Spleen (tissue), 13 donors: Measurements from ENCODE around the gene TRIM65. TPM values are rescaled to one million over a fixed set of nuclear protein-coding genes. Genes with fewer than 3 reads are reported as not detected.

ENCODE experiments used
- DNase-seq: peaks from one replicate; pipeline ENCODE4 v3.0.0-alpha.2; 2020
- H3K27ac ChIP-seq, 8 donors: fragments of 200-600 bp; sonication (generic) in 7 of 8; 1 replicate in 4 of 8; 2 replicates in 4 of 8; pipeline versions ENCODE4 v1.5.0 to v1.8.0; 2016 to 2021; ENCODE audit warnings: inconsistent platforms in 4 of 8, mild to moderate bottlenecking in 4 of 8, moderate library complexity in 1 of 8
- H3K27me3 ChIP-seq, 7 donors: fragments of 200-600 bp; sonication (generic) in 6 of 7; replicated peaks in 1 of 7; 1 replicate in 4 of 7; 2 replicates in 3 of 7; pipeline versions ENCODE4 v1.5.0 to v1.8.0; 2016 to 2021; ENCODE audit warnings: inconsistent platforms in 3 of 7, mild to moderate bottlenecking in 1 of 7
- H3K36me3 ChIP-seq, 6 donors: fragments of 200-600 bp; sonication (generic) in 5 of 6; 1 replicate in 4 of 6; 2 replicates in 2 of 6; pipeline versions ENCODE4 v1.5.0 to v1.8.0; 2016 to 2021; ENCODE audit warnings: inconsistent platforms in 2 of 6
- H3K4me1 ChIP-seq, 6 donors: fragments of 200-600 bp; sonication (generic) in 5 of 6; 1 replicate in 3 of 6; 2 replicates in 3 of 6; pipeline versions ENCODE4 v1.5.0 to v1.8.0; 2016 to 2021; ENCODE audit warnings: inconsistent platforms in 3 of 6
- H3K4me3 ChIP-seq, 8 donors: fragments of 200-600 bp; sonication (generic) in 7 of 8; 1 replicate in 4 of 8; 2 replicates in 4 of 8; pipeline versions ENCODE4 v1.5.0 to v1.8.0; 2016 to 2021; ENCODE audit warnings: inconsistent platforms in 4 of 8, mild to moderate bottlenecking in 4 of 8, moderate library complexity in 2 of 8
- H3K9me3 ChIP-seq, 8 donors: fragments of 200-600 bp; sonication (generic) in 7 of 8; 1 replicate in 4 of 8; 2 replicates in 4 of 8; pipeline versions ENCODE4 v1.5.0 to v1.8.0; 2016 to 2021; ENCODE audit warnings: inconsistent platforms in 4 of 8
- CTCF ChIP-seq, 11 experiments: fragments of 200-600 bp in 7 of 11; fragments of 450-650 bp in 4 of 11; sonication (generic) in 4 of 11; IDR thresholded peaks in 8 of 11; conservative IDR thresholded peaks in 3 of 11; 1 replicate in 7 of 11; 2 replicates in 4 of 11; pipeline versions ENCODE4 v1.4.0 to v1.8.0; 2016 to 2021; ENCODE audit warnings: antibody characterized with exemption in 11 of 11, inconsistent platforms in 4 of 11, mild to moderate bottlenecking in 1 of 11
- POLR2A ChIP-seq, 3 donors: fragments of 450-650 bp; IDR thresholded peaks; one replicate each; pipeline ENCODE4 v1.5.1; 2017; ENCODE audit warnings: antibody characterized with exemption in 3 of 3, mild to moderate bottlenecking in 1 of 3
- POLR2AphosphoS5 ChIP-seq, 3 donors: sonication (generic); formaldehyde crosslinking; IDR thresholded peaks; one replicate each; pipeline ENCODE4 v1.5.1; 2017; ENCODE audit warnings: antibody characterized with exemption in 3 of 3
- WGBS, 5 donors: extraction: QIAGEN DNeasy Blood & Tissue Kit in 3 of 5; methylation state at CpG; one replicate each; pipeline versions ENCODE4 v1.1.5 to v1.1.7; 2013 to 2018; 5-methylcytosine and 5-hydroxymethylcytosine counted together
- intact Hi-C: fragments of 100-400 bp; cut with DNase I; formaldehyde crosslinking; loops from one replicate; pipeline ENCODE4 v1.15.0; 2023; ENCODE audit warnings: low total_unique reads
- long read RNA-seq, 2 donors: transcript quantifications; one replicate each; lab custom pipeline, GENCODE V29; 2026
- polyA plus RNA-seq, 3 donors: library from polyadenylated mRNA; stranded (reverse); fragments of 200-250 nt; gene quantifications; one replicate each; pipeline ENCODE4 v1.2.1, GENCODE V29; 2013
- total RNA-seq, 7 donors: library from RNA; depleted of rRNA in 3 of 7; stranded (reverse); fragments of >200 nt in 3 of 7; fragmentation: NEBNext Ultra II Directional in 4 of 7; extraction: Animal tissue kit (Norgen Biotek cat#: 25700) in 4 of 7; gene quantifications; one replicate each; pipeline versions ENCODE4 v1.1.0 to v1.2.1, GENCODE V29; 2016 to 2021
- donor health status: healthy with polysubstance abuse.
- donor health status: DM: no; HTN: no; CAD: no; lungs with moderate emphysema.
- donor health status: DM: no; HTN: no; CAD: no.
- donor health status: Bipolar disorder and iron deficiency.
- donor health status: healthy.
- donor health status: DM: no; HTN: no; CAD: no.
- donor health status: DM: yes; HTN: yes; CAD: no.

Gene TRIM65
- 10 to 100 TPM; 20.0 to 26.5 (median 23.5) TPM for total RNA-seq
- 10 to 100 TPM in 2 of 3 donors, 1 to 10 TPM in 1; 9.0 to 28.2 (median 11.6) TPM for polyA plus RNA-seq
- long read RNA-seq, donor 1, partial matches to known transcripts, result 0 of 4 reads
- long read RNA-seq, donor 1, other reads (novel, unspliced or antisense), result 0 of 4 reads
- long read RNA-seq, donor 2, result 0 reads

GRCh38 chr17:75896415-75897159, at the start of gene TRIM65:
TRIM65 (minus strand) TSS chr17:75896951; CDS start chr17:75896937, 14 bp downstream.
- 0 to 1% (median 1%) methylated on average over 15 to 102 of the region's 102 CpGs for WGBS, 5 donors
- intact Hi-C loops, result no loop called here

GRCh38 chr17:75945211-75945610, 48.5 kb upstream of the TRIM65 start:
- Histone ChIP-seq H3K27me3 (no peaks in the 10 kb centered on the region), H3K27ac (no peak overlapping the region), H3K36me3 (peaks cover under 1 to 76% (median 46%) of the 10 kb centered on the region in 6 donors), H3K4me3 (no peak overlapping the region), H3K9me3 (no peaks in the 10 kb centered on the region), H3K4me1 (peaks cover 0 to 18% (median 11%) of the 10 kb centered on the region in 6 donors)
- no peak for DNase-seq
- TF ChIP-seq POLR2AphosphoS5 (IDR thresholded peaks at IDR 0.05) (no peak), POLR2A (IDR thresholded peaks at IDR 0.05) (no peak), CTCF (IDR thresholded peaks at IDR 0.05 in 8 of 11, conservative IDR thresholded peaks at IDR 0.05 in 3 of 11) (no peak)
- WGBS, 5 donors, result 79 to 93% (median 86%) methylated on average over 2 of the region's 2 CpGs
- intact Hi-C loops, result no loop called here

More at GRCh38 chr17:75896415-75897159, at the start of gene TRIM65:
- Histone ChIP-seq H3K27ac (peak within 1 kb of the TSS; percentile 86 to 96 (median 92)), H3K36me3 (peaks cover 0 to 56% (median 47%) of the 10 kb centered on the region in 6 donors), H3K27me3 (no peaks in the 10 kb centered on the region), H3K4me3 (peak within 1 kb of the TSS; percentile 66 to 99 (median 89)), H3K4me1 (peaks cover 14 to 59% (median 35%) of the 10 kb centered on the region in 6 donors), H3K9me3 (no peaks in the 10 kb centered on the region)
- TF ChIP-seq POLR2AphosphoS5 (IDR thresholded peaks at IDR 0.05) (peak; percentile 85 to 92 (median 91)), CTCF (IDR thresholded peaks at IDR 0.05 in 8 of 11, conservative IDR thresholded peaks at IDR 0.05 in 3 of 11) (peak in 5 of 11 experiments; percentile 34 to 58 (median 53)), POLR2A (IDR thresholded peaks at IDR 0.05) (peak in 1 of 3 donors; percentile 77)
- peak; percentile 97 for DNase-seq

- TF ChIP-seq POLR2A (IDR thresholded peaks at IDR 0.05) (no peak), POLR2AphosphoS5 (IDR thresholded peaks at IDR 0.05) (no peak), CTCF (IDR thresholded peaks at IDR 0.05 in 8 of 11, conservative IDR thresholded peaks at IDR 0.05 in 3 of 11) (no peak)
- Histone ChIP-seq H3K4me1 (peaks cover 0 to 22% (median 16%) of the 10 kb centered on the region in 6 donors), H3K36me3 (peaks cover 0 to 59% (median 29%) of the 10 kb centered on the region in 6 donors), H3K27ac (no peak overlapping the region), H3K27me3 (no peaks in the 10 kb centered on the region), H3K4me3 (no peak overlapping the region), H3K9me3 (no peaks in the 10 kb centered on the region)
- 85 to 100% (median 92%) methylated on average over 1 of the region's 1 CpG for WGBS, 5 donors
- intact Hi-C loops, result no loop called here
- DNase-seq, result no peak
Measured at GRCh38 chr17:75943491-75943890, 46.7 kb upstream of the TRIM65 start.

- Histone ChIP-seq H3K27me3 (no peaks in the 10 kb centered on the region), H3K4me3 (no peak overlapping the region), H3K36me3 (peaks cover 0 to 49% (median 19%) of the 10 kb centered on the region in 6 donors), H3K27ac (no peak overlapping the region), H3K9me3 (no peaks in the 10 kb centered on the region), H3K4me1 (peaks cover 0 to 22% (median 16%) of the 10 kb centered on the region in 6 donors)
- WGBS, 5 donors, result 88 to 96% (median 94%) methylated on average over 4 of the region's 4 CpGs
- DNase-seq, result no peak
- TF ChIP-seq POLR2AphosphoS5 (IDR thresholded peaks at IDR 0.05) (no peak), POLR2A (IDR thresholded peaks at IDR 0.05) (no peak), CTCF (IDR thresholded peaks at IDR 0.05 in 8 of 11, conservative IDR thresholded peaks at IDR 0.05 in 3 of 11) (no peak)
- intact Hi-C loops, result no loop called here
Measured at GRCh38 chr17:75942473-75942872, 45.7 kb upstream of the TRIM65 start.
